Effector memory CD4-positive, alpha-beta T cell (primary cell): Measurements from ENCODE around the gene XIRP1.
"Not testable (repeated sequence)": the region's sequence is repeated elsewhere in the genome, so short reads cannot be mapped to it uniquely, and the experiment has no call there.

ENCODE experiments used
- DNase-seq, 3 donors: peaks; one replicate each; pipeline ENCODE4 v3.0.0-alpha.2; 2020
- H3K27ac ChIP-seq: 2 replicates; pipeline ENCODE4 v1.7.0; 2013; ENCODE audit warnings: mild to moderate bottlenecking, low read length, moderate library complexity; ENCODE audit not compliant: insufficient read depth, poor library complexity, severe bottlenecking
- H3K27me3 ChIP-seq: replicated peaks from 2 replicates; pipeline ENCODE4 v1.7.0; 2013; ENCODE audit warnings: mild to moderate bottlenecking, low read length; ENCODE audit not compliant: insufficient read depth, control insufficient read depth, poor library complexity, severe bottlenecking
- H3K36me3 ChIP-seq: 2 replicates; pipeline ENCODE4 v1.7.0; 2013; ENCODE audit warnings: mild to moderate bottlenecking, low read length, moderate library complexity; ENCODE audit not compliant: control insufficient read depth, insufficient read depth
- H3K4me1 ChIP-seq: 2 replicates; pipeline ENCODE4 v1.7.0; 2013; ENCODE audit warnings: low read length, mild to moderate bottlenecking; ENCODE audit not compliant: control insufficient read depth, insufficient read depth, poor library complexity, severe bottlenecking
- H3K4me3 ChIP-seq: 2 replicates; pipeline ENCODE4 v1.7.0; 2013; ENCODE audit warnings: low read length, low read depth, mild to moderate bottlenecking; ENCODE audit not compliant: insufficient read depth, poor library complexity, severe bottlenecking
- H3K9me3 ChIP-seq: 2 replicates; pipeline ENCODE4 v1.7.0; 2013; ENCODE audit warnings: mild to moderate bottlenecking, low read length, moderate library complexity; ENCODE audit not compliant: control insufficient read depth
- total RNA-seq, 3 donors: gene quantifications; one replicate each; lab custom pipeline; 2026; lab: John Stamatoyannopoulos, UW

Gene XIRP1
- 0 to 0.26 (median 0) reads per million in 3 donors for total RNA-seq

GRCh38 chr3:39192490-39193092 is at the start of gene XIRP1:
XIRP1 (minus strand) TSS chr3:39192595; CDS start chr3:39189445, 3,150 bp downstream.
- no peak for DNase-seq
- H3K27me3 ChIP-seq, result no peaks in the 10 kb centered on the region
- H3K36me3 ChIP-seq, result no peaks in the 10 kb centered on the region
- H3K9me3 ChIP-seq, result no peaks in the 10 kb centered on the region
- no peaks in the 10 kb centered on the region for H3K4me1 ChIP-seq
- no peak within 1 kb of the TSS for H3K27ac ChIP-seq
- no peak within 1 kb of the TSS for H3K4me3 ChIP-seq

GRCh38 chr3:39241561-39241960 is 49.2 kb upstream of the XIRP1 start:
- no peak overlapping the region for H3K27ac ChIP-seq
- H3K36me3 ChIP-seq, result no peaks in the 10 kb centered on the region
- no peaks in the 10 kb centered on the region for H3K27me3 ChIP-seq
- no peak overlapping the region for H3K4me3 ChIP-seq
- H3K9me3 ChIP-seq, result no peaks in the 10 kb centered on the region
- no peaks in the 10 kb centered on the region for H3K4me1 ChIP-seq
- DNase-seq, result no peak

DNA sequence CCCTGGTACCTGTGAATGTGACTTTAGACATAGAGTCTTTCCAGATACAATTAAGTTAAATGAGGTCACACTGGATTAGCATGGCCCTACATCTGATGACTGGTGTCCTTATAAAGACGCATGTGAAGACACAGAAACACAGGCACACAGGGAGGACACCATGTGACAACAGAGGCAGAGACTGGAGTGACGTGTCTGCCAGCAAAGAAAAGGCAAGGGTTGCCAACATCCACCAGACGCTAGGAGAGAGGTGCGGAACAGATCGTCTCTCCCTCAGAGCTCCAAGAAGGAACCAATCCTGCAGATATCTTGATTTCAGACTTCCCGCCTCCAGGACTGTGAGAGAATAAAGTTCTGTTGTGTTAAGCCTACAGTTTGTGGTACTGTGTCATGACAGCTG is 44.6 kb upstream of the XIRP1 start:
- H3K36me3 ChIP-seq, result no peaks in the 10 kb centered on the region
- no peaks in the 10 kb centered on the region for H3K9me3 ChIP-seq
- no peak overlapping the region for H3K4me3 ChIP-seq
- no peaks in the 10 kb centered on the region for H3K27me3 ChIP-seq
- no peak for DNase-seq
- H3K4me1 ChIP-seq, result no peaks in the 10 kb centered on the region
- H3K27ac ChIP-seq, result no peak overlapping the region

DNA sequence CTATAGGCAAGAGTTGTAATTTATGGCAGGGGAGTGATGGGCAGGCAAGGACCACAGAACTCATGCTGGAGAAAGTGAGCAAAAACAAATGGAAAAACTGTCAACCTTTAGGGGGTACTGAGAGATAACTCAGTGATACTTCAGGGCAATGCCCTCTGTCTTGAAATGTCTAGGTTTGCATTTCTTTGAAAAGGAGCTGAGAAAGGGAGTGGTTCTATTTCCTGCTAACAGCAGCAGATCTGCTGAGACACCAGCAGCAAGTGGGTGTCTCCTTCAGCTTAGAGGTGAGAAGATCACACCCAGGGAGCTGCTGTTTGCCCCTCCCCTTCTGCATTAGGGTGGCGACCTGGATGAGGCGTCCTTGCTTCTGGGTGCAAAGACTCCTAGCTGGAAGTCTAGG is 42.3 kb upstream of the XIRP1 start:
- Histone ChIP-seq H3K4me3 (no peak overlapping the region), H3K27me3 (no peaks in the 10 kb centered on the region), H3K4me1 (no peaks in the 10 kb centered on the region), H3K9me3 (no peaks in the 10 kb centered on the region), H3K36me3 (no peaks in the 10 kb centered on the region), H3K27ac (no peak overlapping the region)
- peak in 1 of 3 donors; percentile 3 for DNase-seq

DNA sequence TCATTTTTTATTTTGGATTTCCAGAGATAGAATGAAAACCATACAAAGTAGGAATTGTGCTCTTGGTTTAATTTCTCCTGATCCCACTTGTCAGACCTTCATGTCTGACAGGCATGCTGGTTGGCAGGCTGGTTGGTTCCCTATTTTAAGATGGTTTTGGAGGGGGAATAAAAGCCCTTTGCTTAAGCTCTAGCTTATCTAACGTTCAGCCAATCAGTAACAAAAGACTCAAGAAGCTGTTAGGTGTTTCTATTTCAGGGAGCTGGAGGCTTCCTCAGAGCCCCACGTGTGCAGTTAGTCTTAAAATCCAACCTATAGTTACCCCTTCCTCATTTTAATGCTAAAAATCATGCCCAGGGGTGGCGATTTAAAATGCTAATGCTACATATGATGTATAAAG is 40.5 kb upstream of the XIRP1 start:
- DNase-seq, result no peak
- Histone ChIP-seq H3K9me3 (no peaks in the 10 kb centered on the region), H3K4me3 (no peak overlapping the region), H3K27ac (no peak overlapping the region), H3K4me1 (no peaks in the 10 kb centered on the region), H3K27me3 (no peaks in the 10 kb centered on the region), H3K36me3 (no peaks in the 10 kb centered on the region)

GRCh38 chr3:39230453-39230852 is 38.1 kb upstream of the XIRP1 start:
- Histone ChIP-seq H3K27ac (no peak overlapping the region), H3K4me3 (no peak overlapping the region), H3K27me3 (no peaks in the 10 kb centered on the region), H3K36me3 (no peaks in the 10 kb centered on the region), H3K9me3 (no peaks in the 10 kb centered on the region), H3K4me1 (no peaks in the 10 kb centered on the region)
- DNase-seq, result no peak

DNA sequence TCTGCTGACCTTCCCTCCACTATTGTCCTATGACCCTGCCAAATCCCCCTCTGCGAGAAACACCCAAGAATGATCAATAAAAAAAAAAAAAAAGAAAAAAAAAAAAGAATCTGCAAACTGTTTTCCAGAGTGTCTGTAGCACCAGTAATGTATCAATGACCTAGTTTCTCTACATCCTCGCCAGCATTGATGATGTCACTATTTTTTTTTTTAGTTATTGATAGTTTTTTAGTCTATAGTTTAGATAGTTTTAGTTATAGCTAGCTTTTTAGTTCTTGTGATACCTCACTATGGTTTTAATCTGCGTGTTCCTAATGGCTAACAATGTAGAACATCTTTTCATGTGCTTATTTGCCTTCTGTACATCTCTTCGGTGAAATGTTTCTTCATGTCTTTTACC is 36.1 kb upstream of the XIRP1 start:
- Histone ChIP-seq H3K9me3 (no peaks in the 10 kb centered on the region), H3K27ac (no peak overlapping the region), H3K4me3 (no peak overlapping the region), H3K4me1 (no peaks in the 10 kb centered on the region), H3K27me3 (no peaks in the 10 kb centered on the region), H3K36me3 (no peaks in the 10 kb centered on the region)
- DNase-seq, result no peak

DNA sequence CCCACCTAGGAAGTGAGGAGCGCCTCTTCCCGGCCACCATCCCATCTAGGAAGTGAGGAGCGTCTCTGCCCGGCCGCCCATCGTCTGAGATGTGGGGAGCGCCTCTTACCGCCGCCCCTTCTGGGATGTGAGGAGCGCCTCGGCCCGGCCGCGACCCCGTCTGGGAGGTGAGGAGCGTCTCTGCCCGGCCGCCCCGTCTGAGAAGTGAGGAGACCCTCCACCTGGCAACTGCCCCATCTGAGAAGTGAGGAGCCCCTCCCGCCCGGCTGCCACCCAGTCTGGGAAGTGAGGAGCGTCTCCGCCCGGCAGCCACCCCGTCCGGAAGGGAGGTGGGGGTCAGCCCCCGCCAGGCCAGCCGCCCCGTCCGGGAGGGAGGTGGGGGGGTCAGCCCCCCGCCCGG is 35.2 kb upstream of the XIRP1 start:
- not testable (repeated sequence) for H3K9me3 ChIP-seq, H3K27me3 ChIP-seq, DNase-seq, H3K36me3 ChIP-seq, H3K4me3 ChIP-seq, H3K4me1 ChIP-seq, H3K27ac ChIP-seq

DNA sequence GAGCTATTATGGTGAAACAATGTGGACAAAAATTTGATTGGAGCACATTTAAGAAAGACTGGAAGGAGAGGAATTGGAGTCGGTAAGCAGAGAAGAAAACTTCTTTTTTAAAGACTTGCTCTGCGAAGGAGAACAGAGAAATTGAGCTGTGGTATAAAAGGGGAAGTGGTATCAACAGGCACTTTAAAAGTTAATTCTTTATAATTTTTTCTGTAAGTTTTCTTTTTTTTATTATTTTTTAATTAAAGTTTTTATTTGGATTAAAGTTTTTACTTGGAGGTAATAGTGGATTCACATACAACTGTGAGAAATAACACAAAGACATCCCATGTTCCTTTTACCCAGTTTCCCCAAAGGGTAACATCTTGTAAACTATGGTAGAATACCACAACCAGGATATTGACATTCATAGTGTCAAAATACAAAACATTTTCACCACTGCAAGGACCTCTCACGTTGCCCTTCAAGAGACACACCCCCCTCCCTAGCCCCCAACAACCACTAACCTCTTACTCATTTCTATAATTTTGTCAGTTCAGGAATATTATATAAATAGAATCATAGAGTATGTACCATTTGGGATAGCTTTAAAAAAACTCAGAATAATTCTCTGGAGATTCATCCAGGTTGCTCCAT is 33.8 kb upstream of the XIRP1 start:
- no peak overlapping the region for H3K4me3 ChIP-seq
- no peaks in the 10 kb centered on the region for H3K27me3 ChIP-seq
- no peak for DNase-seq
- H3K4me1 ChIP-seq, result no peaks in the 10 kb centered on the region
- no peak overlapping the region for H3K27ac ChIP-seq
- no peaks in the 10 kb centered on the region for H3K9me3 ChIP-seq
- no peaks in the 10 kb centered on the region for H3K36me3 ChIP-seq

DNA sequence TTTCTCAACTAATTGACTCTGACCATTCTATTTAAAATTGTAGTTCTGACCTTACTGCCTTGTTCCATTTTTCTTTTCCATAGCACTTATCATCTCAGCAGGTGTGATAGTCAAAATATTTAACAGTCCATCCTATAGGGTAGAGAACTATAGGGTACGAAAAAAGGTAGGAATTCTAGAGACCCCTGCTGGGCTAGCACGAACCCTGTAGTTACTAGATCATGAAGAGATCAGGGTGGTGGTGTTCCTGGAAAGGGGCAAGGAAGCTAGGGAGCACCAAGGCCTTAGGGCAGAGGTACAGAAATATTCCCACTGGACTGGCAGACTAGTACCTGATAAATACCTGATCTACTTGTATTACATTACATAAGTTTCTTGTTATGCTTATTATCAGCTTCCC is 31.9 kb upstream of the XIRP1 start:
- no peaks in the 10 kb centered on the region for H3K9me3 ChIP-seq
- DNase-seq, result no peak
- H3K27me3 ChIP-seq, result no peaks in the 10 kb centered on the region
- no peaks in the 10 kb centered on the region for H3K4me1 ChIP-seq
- H3K4me3 ChIP-seq, result no peak overlapping the region
- H3K36me3 ChIP-seq, result no peaks in the 10 kb centered on the region
- no peak overlapping the region for H3K27ac ChIP-seq
